AG09309 (cell line): ENCODE results near the gene SLC29A3.

ENCODE experiments used
- DNase-seq: peaks from one replicate; pipeline ENCODE4 v3.0.0-alpha.2; 2010; ENCODE audit warnings: low read depth
- H3K4me3 ChIP-seq: 2 replicates; pipeline ENCODE4 v1.5.1; 2011; ENCODE audit warnings: mild to moderate bottlenecking, low read depth, low read length, moderate library complexity; ENCODE audit not compliant: control insufficient read depth
- CTCF ChIP-seq: IDR thresholded peaks from 2 replicates; pipeline ENCODE4 v1.5.1; 2011; ENCODE audit warnings: mild to moderate bottlenecking, low read depth, low read length, inconsistent platforms; ENCODE audit not compliant: insufficient read depth, control insufficient read depth; ENCODE audit errors: missing control alignments

SLC29A3 gene

GRCh38 chr10:71326464-71326881, 7.4 kb downstream of the SLC29A3 start:
- no peak for DNase-seq
- TF ChIP-seq CTCF = no peak

GRCh38 chr10:71330789-71331404, 11.8 kb downstream of the SLC29A3 start:
- no peak for DNase-seq
- H3K4me3 ChIP-seq = no peak overlapping the region
- no peak for TF ChIP-seq CTCF

More at GRCh38 chr10:71326464-71326881, 7.4 kb downstream of the SLC29A3 start:
- no peak overlapping the region for H3K4me3 ChIP-seq

GRCh38 chr10:71331736-71332135, 12.7 kb downstream of the SLC29A3 start:
- no peak overlapping the region for H3K4me3 ChIP-seq
- TF ChIP-seq CTCF = no peak
- DNase-seq = no peak

GRCh38 chr10:71332466-71332865, 13.4 kb downstream of the SLC29A3 start:
- no peak for DNase-seq
- H3K4me3 ChIP-seq = no peak overlapping the region
- TF ChIP-seq CTCF = no peak

- no peak for DNase-seq
- H3K4me3 ChIP-seq = no peak overlapping the region
- TF ChIP-seq CTCF = no peak
Measured at GRCh38 chr10:71333129-71333887, 14.2 kb downstream of the SLC29A3 start.

GRCh38 chr10:71334221-71334791, 15.2 kb downstream of the SLC29A3 start:
- H3K4me3 ChIP-seq = no peak overlapping the region
- no peak for DNase-seq
- TF ChIP-seq CTCF = no peak
